Transverse colon (tissue), 3 donors: ENCODE results near the gene SEMA3A.

ENCODE experiments used
- CTCF ChIP-seq, 5 experiments: fragments of 200-600 bp in 3 of 5; fragments of 450-650 bp in 2 of 5; sonication (generic) in 3 of 5; IDR thresholded peaks; 1 replicate in 2 of 5; 2 replicates in 3 of 5; pipeline ENCODE4 v1.5.1; 2016 to 2017; ENCODE audit warnings: antibody characterized with exemption in 5 of 5, inconsistent platforms in 3 of 5, mild to moderate bottlenecking in 2 of 5, moderate library complexity in 1 of 5
- EP300 ChIP-seq: sonication (generic); formaldehyde crosslinking; IDR thresholded peaks from one replicate; pipeline ENCODE4 v1.6.1; 2017; ENCODE audit warnings: antibody characterized with exemption, low read depth
- POLR2A ChIP-seq: fragments of 450-650 bp; IDR thresholded peaks from one replicate; pipeline ENCODE4 v1.6.1; 2016; ENCODE audit warnings: antibody characterized with exemption, mild to moderate bottlenecking, moderate library complexity

- TF ChIP-seq CTCF (IDR thresholded peaks at IDR 0.05), result no peak
- no peak for TF ChIP-seq POLR2A
- TF ChIP-seq EP300, result no peak
These were observed 35.9 kb upstream of the SEMA3A start for GRCh38 chr7:84230491-84230890.
